Heart right ventricle (tissue), 16 donors: ENCODE measurements around the gene CCDC87. TPM values are rescaled to one million over a fixed set of nuclear protein-coding genes. Genes with fewer than 3 reads are reported as not detected.

Experiments used
- ATAC-seq, 8 donors: fragments of 200-7000 bp; cut with Tn5 transposase; one replicate each; pipeline ENCODE4 v1.9.1; 2020; ENCODE audit warnings: mild to moderate bottlenecking in 8 of 8, moderate library complexity in 8 of 8, moderate number of reproducible peaks in 1 of 8
- DNase-seq, 2 donors: peaks; one replicate each; pipeline ENCODE4 v3.0.0-alpha.2; 2020
- H3K27ac ChIP-seq, 10 donors: fragments of 200-600 bp; sonication (generic) in 2 of 10; one replicate each; pipeline versions ENCODE4 v1.5.0 to v1.8.0; 2020 to 2022; ENCODE audit warnings: mild to moderate bottlenecking in 3 of 10
- H3K27me3 ChIP-seq, 7 donors: fragments of 200-600 bp; one replicate each; pipeline ENCODE4 v1.8.0; 2021 to 2022; ENCODE audit warnings: mild to moderate bottlenecking in 2 of 7
- H3K36me3 ChIP-seq, 9 donors: fragments of 200-600 bp; sonication (generic) in 1 of 9; one replicate each; pipeline versions ENCODE4 v1.5.0 to v1.8.0; 2020 to 2022; ENCODE audit warnings: mild to moderate bottlenecking in 2 of 9
- H3K4me1 ChIP-seq, 9 donors: fragments of 200-600 bp; sonication (generic) in 1 of 9; one replicate each; pipeline versions ENCODE4 v1.5.0 to v1.8.0; 2020 to 2022; ENCODE audit warnings: mild to moderate bottlenecking in 4 of 9
- H3K4me3 ChIP-seq, 10 donors: fragments of 200-600 bp; sonication (generic) in 2 of 10; one replicate each; pipeline versions ENCODE4 v1.5.0 to v1.8.0; 2020 to 2022; ENCODE audit warnings: mild to moderate bottlenecking in 7 of 10, moderate library complexity in 2 of 10
- H3K9me3 ChIP-seq, 11 donors: fragments of 200-600 bp in 10 of 11; sonication (generic) in 2 of 11; one replicate each; pipeline versions ENCODE4 v1.5.0 to v1.8.0; 2013 to 2022; ENCODE audit warnings: mild to moderate bottlenecking in 2 of 11, control low read depth in 1 of 11, moderate library complexity in 1 of 11
- WGBS, 2 donors: extraction: QIAGEN DNeasy Blood & Tissue Kit; methylation state at CpG; one replicate each; pipeline ENCODE4 v1.1.7; 2013; ENCODE audit warnings: inconsistent platforms in 1 of 2; 5-methylcytosine and 5-hydroxymethylcytosine counted together
- intact Hi-C, 10 donors: fragments of 100-400 bp; cut with DNase I; formaldehyde crosslinking; loops; one replicate each; pipeline versions ENCODE4 v1.11.1 to v1.14.2; 2022
- polyA plus RNA-seq, 2 donors: library from polyadenylated mRNA; stranded (reverse); fragments of 200-250 nt; gene quantifications; one replicate each; pipeline ENCODE4 v1.2.3, GENCODE V29; 2013
- total RNA-seq, 10 donors: library from RNA; stranded (reverse); fragmentation: NEBNext Ultra II Directional in 3 of 10; extraction: Animal tissue kit (Norgen Biotek cat#: 25700) in 3 of 10; gene quantifications; one replicate each; pipeline versions ENCODE4 v1.2.1 to v1.2.4, GENCODE V29; 2021 to 2023
- TF ChIP-seq, protein P1 (sequence below), 9 donors: fragments of 200-600 bp; sonication (generic) in 2 of 9; IDR thresholded peaks; one replicate each; pipeline versions ENCODE4 v1.5.0 to v1.8.0; 2021 to 2022; ENCODE audit warnings: antibody characterized with exemption in 9 of 9, mild to moderate bottlenecking in 5 of 9, moderate library complexity in 1 of 9
- donor health status: Arrhythmogenic right ventricular cardiomyopathy.
- donor health status: ischemic (EF 13 %, LVEDD 7.1; RV severe dilation, severe dysfunction).
- donor health status: healthy with polysubstance abuse.
- donor health status: DM: no; HTN: yes; CAD: no.
- donor health status: DM: no; HTN: no; CAD: no.
- donor health status: ischemic (EF 25% LVEDD 6.9; RV normal size, moderate dysfunction).
- donor health status: ischemic (EF 25% LVEDD 5.7; RV mildly dilated, moderate dysfunction).
- donor health status: healthy.
- donor health status: DM: yes; HTN: yes; CAD: no.
- donor health status: Ischemic cardiomyopathy.
- donor health status: ischemic (EF 35%, LVEDD 5.7; RV mildly dilated, moderate dysfunction).
- donor health status: nonischemic (EF 11% LVEDD 7.7; RV severe dilation, severe dysfunction).
- donor health status: DM: yes; HTN: yes; CAD: no.
- donor health status: PGD.
- donor health status: ischemic (EF 29% LVEDD 5.4; RV normal size, mild dysfunction).
- donor health status: nonischemic (EF 23%, LVEDD 6.1; RV moderate dilation, normal function).

The CCDC87 gene
- total and polyA plus RNA-seq, 12 donors: 0.14 to 0.66 (median 0.33) TPM

DNA sequence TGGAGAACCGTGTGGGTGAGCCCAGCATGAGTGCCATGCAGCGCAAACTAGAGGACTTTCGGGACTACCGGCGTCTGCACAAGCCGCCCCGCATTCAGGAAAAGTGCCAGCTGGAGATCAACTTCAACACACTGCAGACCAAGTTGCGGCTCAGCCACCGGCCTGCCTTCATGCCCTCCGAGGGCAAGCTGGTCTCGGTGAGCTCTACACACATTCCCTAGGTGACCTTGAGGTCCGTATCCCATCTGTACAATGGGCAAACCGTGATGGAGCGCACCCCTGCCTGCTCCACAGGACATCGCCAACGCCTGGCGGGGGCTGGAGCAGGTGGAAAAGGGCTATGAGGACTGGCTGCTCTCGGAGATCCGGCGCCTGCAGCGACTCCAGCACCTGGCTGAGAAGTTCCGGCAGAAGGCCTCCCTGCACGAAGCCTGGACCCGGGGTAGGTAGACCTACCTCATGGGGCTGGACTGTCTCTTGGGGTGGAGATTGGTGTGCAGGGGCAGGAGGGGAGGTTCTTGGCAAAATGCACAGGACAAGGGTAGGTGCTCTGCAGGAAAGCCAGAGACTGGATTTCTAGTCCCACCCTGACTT lies 35.0 kb downstream of the CCDC87 start:
- Histone ChIP-seq H3K27ac (no peak overlapping the region), H3K36me3 (peaks cover 0 to 6% (median 0%) of the 10 kb centered on the region in 9 donors), H3K4me1 (peaks cover 4 to 9% (median 7%) of the 10 kb centered on the region in 9 donors), H3K4me3 (no peak overlapping the region), H3K27me3 (peaks cover 0 to 30% (median 16%) of the 10 kb centered on the region in 7 donors), H3K9me3 (no peaks in the 10 kb centered on the region)
- intact Hi-C loops: no loop called here
- TF ChIP-seq, protein P1, sequence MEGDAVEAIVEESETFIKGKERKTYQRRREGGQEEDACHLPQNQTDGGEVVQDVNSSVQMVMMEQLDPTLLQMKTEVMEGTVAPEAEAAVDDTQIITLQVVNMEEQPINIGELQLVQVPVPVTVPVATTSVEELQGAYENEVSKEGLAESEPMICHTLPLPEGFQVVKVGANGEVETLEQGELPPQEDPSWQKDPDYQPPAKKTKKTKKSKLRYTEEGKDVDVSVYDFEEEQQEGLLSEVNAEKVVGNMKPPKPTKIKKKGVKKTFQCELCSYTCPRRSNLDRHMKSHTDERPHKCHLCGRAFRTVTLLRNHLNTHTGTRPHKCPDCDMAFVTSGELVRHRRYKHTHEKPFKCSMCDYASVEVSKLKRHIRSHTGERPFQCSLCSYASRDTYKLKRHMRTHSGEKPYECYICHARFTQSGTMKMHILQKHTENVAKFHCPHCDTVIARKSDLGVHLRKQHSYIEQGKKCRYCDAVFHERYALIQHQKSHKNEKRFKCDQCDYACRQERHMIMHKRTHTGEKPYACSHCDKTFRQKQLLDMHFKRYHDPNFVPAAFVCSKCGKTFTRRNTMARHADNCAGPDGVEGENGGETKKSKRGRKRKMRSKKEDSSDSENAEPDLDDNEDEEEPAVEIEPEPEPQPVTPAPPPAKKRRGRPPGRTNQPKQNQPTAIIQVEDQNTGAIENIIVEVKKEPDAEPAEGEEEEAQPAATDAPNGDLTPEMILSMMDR (IDR thresholded peaks at IDR 0.05): no peak
- ATAC-seq (no peak), DNase-seq (no peak)
- WGBS, 2 donors: 91 to 92% methylated on average over 24 of the region's 24 CpGs

DNA sequence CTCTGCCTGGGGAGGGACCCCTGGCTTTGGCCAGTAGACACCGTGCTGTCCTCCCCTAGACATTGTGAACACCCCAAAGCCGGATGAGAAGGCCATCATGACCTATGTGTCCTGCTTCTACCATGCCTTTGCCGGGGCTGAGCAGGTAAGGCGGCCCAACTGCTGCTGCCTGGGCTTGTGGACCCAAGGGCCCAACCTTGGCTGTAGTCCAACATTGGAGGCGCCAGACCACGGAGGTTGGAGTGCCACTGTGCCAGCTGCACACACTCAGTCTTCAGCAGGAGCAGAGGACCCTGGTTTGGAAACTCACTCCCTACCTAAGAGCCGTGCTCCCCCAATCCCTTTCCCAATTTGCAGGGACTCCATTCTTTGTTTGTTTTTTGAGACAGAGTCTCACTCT lies 36.8 kb downstream of the CCDC87 start:
- no peak overlapping the region for H3K27ac ChIP-seq
- 77 to 81% methylated on average over 7 of the region's 7 CpGs for WGBS, 2 donors
- H3K4me3 ChIP-seq: no peak overlapping the region
- peaks cover 0 to 30% (median 16%) of the 10 kb centered on the region in 7 donors for H3K27me3 ChIP-seq
- DNase-seq: no peak
- no peaks in the 10 kb centered on the region for H3K36me3 ChIP-seq
- TF ChIP-seq, protein P1 (IDR thresholded peaks at IDR 0.05): no peak
- no peaks in the 10 kb centered on the region for H3K9me3 ChIP-seq
- peaks cover 4 to 9% (median 7%) of the 10 kb centered on the region in 9 donors for H3K4me1 ChIP-seq
- intact Hi-C loops: no loop called here
- peak in 1 of 8 donors; percentile 6 for ATAC-seq

DNA sequence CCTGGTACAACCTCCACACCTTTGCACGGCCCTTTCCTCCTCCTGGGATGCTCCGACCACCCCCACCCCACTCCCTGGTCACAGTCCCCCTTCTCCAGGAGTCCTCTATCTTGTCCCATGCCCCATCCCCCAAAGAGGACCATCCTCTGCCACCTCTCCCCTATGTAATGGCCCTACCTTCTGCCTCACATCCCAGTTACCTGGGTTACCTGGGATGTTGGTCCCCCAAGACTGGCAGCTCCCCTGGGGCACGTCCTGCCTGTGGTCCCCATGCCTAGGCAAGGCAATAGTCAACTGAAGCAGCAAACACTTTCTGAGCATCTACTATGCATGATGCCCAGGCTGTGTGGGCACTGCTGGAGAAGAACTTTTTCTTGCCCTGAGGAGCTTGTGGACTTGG lies 37.4 kb downstream of the CCDC87 start:
- Histone ChIP-seq H3K4me3 (no peak overlapping the region), H3K4me1 (peaks cover 4 to 9% (median 7%) of the 10 kb centered on the region in 9 donors), H3K27me3 (peaks cover 0 to 30% (median 16%) of the 10 kb centered on the region in 7 donors), H3K9me3 (no peaks in the 10 kb centered on the region), H3K36me3 (no peaks in the 10 kb centered on the region), H3K27ac (no peak overlapping the region)
- TF ChIP-seq, protein P1 (IDR thresholded peaks at IDR 0.05): no peak
- ATAC-seq: no peak
- DNase-seq: no peak
- WGBS, 2 donors: 52 to 67% methylated on average over 3 of the region's 3 CpGs
- intact Hi-C loops: no loop called here

DNA sequence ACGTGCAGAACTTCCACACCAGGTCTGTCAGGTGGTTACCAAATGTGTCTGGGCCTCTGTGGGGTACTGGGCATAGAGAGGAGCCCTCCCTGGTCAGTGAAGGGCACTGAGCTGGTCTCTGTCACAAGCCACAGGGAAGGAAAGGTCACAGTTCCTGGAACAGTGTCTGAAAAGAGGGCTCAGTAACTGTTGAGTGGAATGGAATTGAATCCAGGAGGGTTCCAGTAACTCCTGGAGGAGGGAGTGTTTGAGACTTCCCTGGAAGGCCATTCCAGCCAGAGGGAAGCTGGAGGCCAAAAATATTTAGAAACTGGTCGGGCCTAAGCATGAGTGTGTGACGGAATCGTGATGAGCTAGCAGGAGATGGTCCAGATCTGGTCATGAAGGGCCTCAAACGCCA lies 38.3 kb downstream of the CCDC87 start:
- H3K9me3 ChIP-seq: no peaks in the 10 kb centered on the region
- DNase-seq (no peak), ATAC-seq (no peak)
- H3K27me3 ChIP-seq: peaks cover 0 to 30% (median 16%) of the 10 kb centered on the region in 7 donors
- no peak overlapping the region for H3K4me3 ChIP-seq
- H3K36me3 ChIP-seq: no peaks in the 10 kb centered on the region
- TF ChIP-seq, protein P1 (IDR thresholded peaks at IDR 0.05): no peak
- H3K4me1 ChIP-seq: peaks cover 4 to 9% (median 7%) of the 10 kb centered on the region in 9 donors
- no peak overlapping the region for H3K27ac ChIP-seq
- 79 to 80% methylated on average over 5 of the region's 5 CpGs for WGBS, 2 donors
- intact Hi-C loops: no loop called here
